Myocyte (in vitro differentiated cells): ENCODE data around the gene INSIG1. TPM values are rescaled to one million over a fixed set of nuclear protein-coding genes. Genes with fewer than 3 reads are reported as not detected.
A peak's percentile ranks its signal among the peaks of the same experiment; 100 is the strongest.

Source experiments
- DNase-seq: peaks from one replicate; pipeline ENCODE4 v3.0.0-alpha.2; 2012; ENCODE audit warnings: low read depth
- polyA plus RNA-seq: library from polyadenylated mRNA; unstranded; fragments of >200 nt; gene quantifications from one replicate; pipeline ENCODE4 v1.2.1, GENCODE V29; 2012; ENCODE audit warnings: missing spikeins
- total RNA-seq: library from RNA; depleted of rRNA; stranded (reverse); fragments of >200 nt; gene quantifications from 2 replicates; pipeline ENCODE4 v1.2.3, GENCODE V29; 2014

Gene INSIG1
- 313 and 655 TPM in 2 replicates for total RNA-seq
- polyA plus RNA-seq: 80.7 TPM

- peak; percentile 96 for DNase-seq
Measured at GRCh38 chr7:155297517-155298287, at the start of gene INSIG1. Gene INSIG1, plus strand, starts transcription at chr7:155297878. Its CDS starts 408 bp downstream, at chr7:155298286.

DNA sequence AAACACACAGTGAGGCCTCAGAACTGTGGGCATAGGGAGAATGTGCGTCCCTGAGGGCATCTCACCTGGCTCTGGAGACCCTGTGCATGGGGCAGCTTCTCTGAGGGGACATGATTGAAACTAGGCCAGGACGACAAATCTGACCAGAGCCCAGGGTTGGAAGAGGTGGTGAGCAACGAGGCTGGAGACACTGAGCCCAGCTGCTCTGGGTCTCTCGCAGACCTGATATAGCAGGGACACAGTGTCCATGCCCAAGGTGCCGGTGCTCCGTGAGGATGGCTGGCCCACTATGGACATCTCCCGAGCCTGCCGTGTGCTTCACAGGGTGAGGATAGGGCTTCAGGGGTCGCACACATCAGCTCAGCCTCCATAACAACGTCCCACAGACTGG, 49.3 kb upstream of the INSIG1 start:
- DNase-seq: no peak

DNA sequence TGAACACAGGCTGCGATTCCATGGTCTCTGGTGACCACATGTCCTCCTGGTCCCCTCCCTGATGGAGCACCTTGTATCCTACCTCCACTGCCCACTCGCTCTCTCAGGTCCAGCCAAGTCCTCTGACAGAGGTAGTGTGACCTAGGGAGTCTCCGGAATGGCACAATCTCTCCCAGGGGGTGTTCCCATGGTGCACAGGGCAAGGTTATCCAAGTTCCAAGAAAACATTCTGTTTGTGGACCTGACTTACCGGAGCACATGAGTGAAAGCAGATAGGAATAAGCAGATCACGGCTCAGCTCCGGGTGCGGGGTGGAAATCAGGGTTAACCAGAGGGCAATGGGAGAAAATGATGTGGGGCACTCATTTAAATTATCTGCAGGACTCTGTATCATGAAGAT, 45.8 kb upstream of the INSIG1 start:
- DNase-seq: no peak

DNA sequence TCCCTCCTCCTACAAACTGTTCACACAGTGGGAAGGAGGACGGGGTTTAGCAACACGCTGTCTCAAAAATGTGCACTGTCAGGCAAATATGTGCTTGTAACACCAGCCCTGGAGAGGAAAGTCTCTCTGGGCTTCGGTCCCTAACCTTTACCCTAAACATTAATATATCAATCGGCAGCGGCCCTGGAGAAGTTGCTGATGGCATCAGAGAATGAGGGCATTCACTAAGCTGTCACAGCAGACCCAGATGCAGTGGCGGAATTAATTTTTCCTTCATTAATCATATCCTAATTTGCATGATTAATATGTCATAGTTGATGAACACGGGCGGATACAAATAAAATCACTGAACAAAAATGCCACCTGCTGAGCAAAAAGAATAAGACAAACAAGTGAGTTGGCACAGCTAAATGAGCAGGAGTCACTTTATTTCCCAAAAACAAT, 45.2 kb upstream of the INSIG1 start:
- no peak for DNase-seq

DNA sequence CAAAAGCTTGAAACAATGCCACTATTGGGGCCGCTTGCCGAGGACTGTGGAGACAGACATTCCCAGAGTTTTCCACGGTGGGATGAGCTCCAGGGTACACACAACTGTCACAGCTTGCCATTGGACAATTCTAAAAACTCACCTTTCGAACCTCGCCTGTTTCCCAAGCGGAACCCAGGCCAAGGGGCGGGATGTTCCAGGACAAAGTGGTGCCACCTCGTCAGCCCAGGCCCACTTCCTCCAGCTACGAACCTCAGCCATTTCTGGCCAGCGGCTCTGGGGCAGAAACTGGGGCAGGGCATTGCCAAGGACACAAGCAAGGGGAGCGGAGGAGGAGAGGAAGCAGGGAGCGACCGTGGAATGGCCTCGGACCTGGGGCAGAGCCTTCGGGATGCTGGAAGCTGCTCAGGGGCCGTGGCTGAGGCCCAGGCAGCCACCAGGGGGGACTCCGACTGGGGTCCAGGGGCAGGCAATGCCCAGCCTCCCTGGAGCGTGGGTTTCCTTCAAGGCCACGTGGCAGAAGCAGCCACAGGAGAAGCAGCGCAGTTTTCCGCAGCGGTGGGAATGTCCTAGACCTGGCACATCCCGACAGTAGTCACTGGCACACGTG, 44.7 kb upstream of the INSIG1 start:
- DNase-seq: no peak

- no peak for DNase-seq
Measured at GRCh38 chr7:155254018-155254417, 43.7 kb upstream of the INSIG1 start.

- no peak for DNase-seq
Measured at GRCh38 chr7:155255071-155255470, 42.6 kb upstream of the INSIG1 start.

GRCh38 chr7:155255621-155256020, 42.1 kb upstream of the INSIG1 start:
- DNase-seq: no peak

DNA sequence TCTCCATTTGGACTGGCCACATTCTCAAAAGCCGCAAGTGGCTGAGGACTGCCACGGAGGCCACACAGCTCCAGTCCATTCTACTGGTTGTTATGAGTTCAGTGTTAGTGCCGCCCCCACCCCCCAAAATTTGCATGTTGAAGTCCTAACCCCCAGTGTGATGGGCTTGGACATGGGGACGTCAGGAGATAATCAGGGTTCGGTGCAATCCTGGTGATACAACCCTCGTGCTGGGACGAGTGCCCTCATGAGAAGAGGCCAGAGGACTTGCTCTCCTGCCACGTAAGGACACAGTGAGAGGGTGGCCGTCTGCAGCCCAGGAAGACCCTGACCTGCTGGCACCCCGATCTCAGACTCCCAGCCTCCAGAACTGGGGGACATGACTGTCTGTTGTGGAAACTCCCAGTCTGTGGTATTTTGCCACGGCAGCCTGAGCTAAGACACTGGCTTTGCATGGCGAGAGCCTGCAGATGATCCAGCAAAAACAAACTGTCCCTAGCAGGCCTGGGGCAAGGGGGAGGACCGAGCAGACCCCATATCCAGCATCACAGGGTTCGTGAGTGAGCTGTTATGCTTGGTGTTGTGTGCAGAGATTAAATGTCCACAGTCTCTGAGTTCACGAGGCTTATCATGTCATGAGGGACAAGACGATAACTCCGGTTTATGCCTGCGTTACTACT, 41.5 kb upstream of the INSIG1 start:
- DNase-seq: no peak

GRCh38 chr7:155256761-155257481, 40.8 kb upstream of the INSIG1 start:
- DNase-seq: no peak

GRCh38 chr7:155257482-155258225, 40.0 kb upstream of the INSIG1 start:
- DNase-seq: peak; percentile 100

DNA sequence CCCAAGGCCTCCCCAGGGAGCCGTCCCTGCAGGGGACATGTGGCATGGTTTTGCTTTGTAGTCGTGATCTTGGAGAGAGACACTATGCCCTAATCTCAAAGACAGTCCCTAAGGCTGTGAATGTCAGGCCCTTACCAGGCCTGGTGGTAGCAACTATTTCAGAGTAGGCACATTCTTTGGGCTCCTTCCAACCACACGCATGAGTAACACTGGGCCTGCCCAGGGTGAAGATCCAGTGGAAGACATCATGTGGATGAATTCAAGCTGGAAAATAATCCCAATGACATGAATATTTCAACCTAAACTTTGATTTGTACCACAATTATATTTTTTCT, 39.5 kb upstream of the INSIG1 start:
- DNase-seq: peak; percentile 100

- peak; percentile 70 for DNase-seq
Measured at GRCh38 chr7:155259866-155260497, 37.7 kb upstream of the INSIG1 start.

- no peak for DNase-seq
Measured at GRCh38 chr7:155260498-155260872, 37.2 kb upstream of the INSIG1 start.

DNA sequence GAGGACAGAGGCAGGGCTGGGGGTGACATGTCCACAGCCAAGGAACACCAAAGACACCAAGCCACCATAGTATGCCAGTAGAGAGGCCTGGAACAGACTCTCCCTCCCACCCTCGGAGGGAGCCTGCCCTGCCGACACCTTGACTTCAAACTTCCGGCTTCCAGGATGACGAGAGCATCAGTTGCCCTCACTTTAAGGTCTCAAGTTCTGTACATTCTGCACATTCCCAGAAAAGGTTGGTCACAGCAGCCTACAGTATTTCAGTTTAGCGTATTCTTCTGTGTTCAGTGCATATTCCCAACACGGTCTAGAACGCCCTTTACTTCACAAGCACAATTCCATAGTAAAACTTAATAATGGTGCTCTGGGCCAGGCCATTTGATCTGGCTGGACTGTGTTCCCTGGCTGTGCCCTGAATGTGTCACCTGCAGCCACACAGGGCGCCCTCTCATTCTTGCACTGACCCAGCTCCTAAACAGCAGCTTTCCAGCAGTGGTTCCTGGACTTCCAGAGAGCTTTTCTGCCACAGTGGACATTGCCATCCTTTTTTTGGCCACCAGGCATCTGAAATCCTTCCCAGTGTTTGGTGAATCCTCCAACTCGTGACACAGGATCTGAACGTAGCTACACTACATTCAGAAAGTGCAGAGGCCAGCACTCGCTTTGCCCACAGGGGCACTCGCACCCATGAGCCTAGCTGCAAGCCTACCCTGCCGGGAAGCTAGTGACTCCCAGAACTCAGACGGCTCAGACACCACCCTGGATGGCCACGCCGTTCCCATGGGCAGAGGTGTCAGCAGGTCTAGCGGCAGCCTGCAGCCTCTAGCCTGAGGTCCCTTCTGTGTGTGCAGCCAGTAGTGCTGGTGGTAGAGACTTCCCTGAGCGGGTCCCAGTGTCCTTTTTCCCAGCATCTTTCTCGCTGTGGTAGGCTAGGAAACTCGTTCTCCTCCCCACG, 36.4 kb upstream of the INSIG1 start:
- DNase-seq: no peak

- no peak for DNase-seq
Measured at GRCh38 chr7:155262031-155262430, 35.6 kb upstream of the INSIG1 start.

GRCh38 chr7:155263051-155263450, 34.6 kb upstream of the INSIG1 start:
- no peak for DNase-seq

GRCh38 chr7:155263581-155264143, 34.0 kb upstream of the INSIG1 start:
- DNase-seq: no peak

DNA sequence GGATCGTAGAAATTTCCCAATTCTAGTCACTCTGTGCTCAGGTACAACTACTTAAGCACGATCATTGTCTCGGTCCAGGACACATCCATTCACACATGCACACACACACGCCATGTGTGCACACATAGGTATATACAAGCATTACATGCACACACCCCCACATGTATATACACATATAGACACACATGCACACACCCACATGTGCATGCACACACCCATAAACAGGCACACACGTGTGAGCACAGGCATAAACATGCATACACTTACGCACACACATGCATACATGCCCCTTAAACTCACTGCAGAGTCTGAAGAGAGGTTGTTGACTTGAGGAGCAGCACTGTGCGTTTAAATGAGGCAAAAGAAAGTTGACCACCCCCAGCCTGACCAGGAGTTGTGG, 32.5 kb upstream of the INSIG1 start:
- DNase-seq: no peak
